A673 (cell line): ENCODE results near the gene TMEM164. TPM values are rescaled to one million over a fixed set of nuclear protein-coding genes. Genes with fewer than 3 reads are reported as not detected.

Experiments
- BruUV-seq: library from RNA; stranded (reverse); fragments of 400-500 nt; replicated peaks from 2 replicates; lab custom pipeline; 2021; lab: Mats Ljungman, UMichigan
- CTCF ChIA-PET: fragments of 300-600 bp; sonication (Branson Sonifier 250); formaldehyde crosslinking; loops from one replicate; lab custom pipeline; 2022; ENCODE audit warnings: antibody characterized with exemption; lab: Charles Lee
- POLR2A ChIA-PET: fragments of 300-600 bp; sonication (Branson Sonifier 250); formaldehyde crosslinking; loops from one replicate; lab custom pipeline; 2022; ENCODE audit warnings: antibody characterized with exemption; ENCODE audit not compliant: low non-redundant PET; lab: Charles Lee
- DNase-seq: peaks from one replicate; pipeline ENCODE4 v3.0.0-alpha.2; 2015; ENCODE audit warnings: low spot score
- H3K27ac ChIP-seq: fragments of 200-600 bp; sonication (generic); 2 replicates; pipeline ENCODE4 v1.5.1; 2016; ENCODE audit warnings: mixed run types, low read depth, mild to moderate bottlenecking, mixed read lengths, antibody characterized with exemption, low read length; ENCODE audit not compliant: poor library complexity, severe bottlenecking
- H3K27me3 ChIP-seq: fragments of 200-600 bp; sonication (generic); replicated peaks from 2 replicates; pipeline ENCODE4 v1.6.1; 2017; ENCODE audit warnings: mixed run types, low read depth, mild to moderate bottlenecking, mixed read lengths, antibody characterized with exemption, low read length; ENCODE audit not compliant: insufficient read depth, poor library complexity
- H3K36me3 ChIP-seq: fragments of 200-600 bp; sonication (generic); 2 replicates; pipeline ENCODE4 v1.6.1; 2016; ENCODE audit warnings: mixed run types, mild to moderate bottlenecking, mixed read lengths, antibody characterized with exemption, low read length; ENCODE audit not compliant: insufficient read depth, poor library complexity, severe bottlenecking
- H3K4me1 ChIP-seq: fragments of 200-600 bp; sonication (generic); 2 replicates; pipeline ENCODE4 v1.6.1; 2017; ENCODE audit warnings: mixed run types, mild to moderate bottlenecking, mixed read lengths, antibody characterized with exemption, low read length; ENCODE audit not compliant: insufficient read depth, poor library complexity, severe bottlenecking
- H3K4me3 ChIP-seq: fragments of 200-600 bp; sonication (generic); 2 replicates; pipeline ENCODE4 v1.5.1; 2016; ENCODE audit warnings: low read depth, mixed run types, mild to moderate bottlenecking, mixed read lengths, low read length; ENCODE audit not compliant: poor library complexity, severe bottlenecking
- H3K9me3 ChIP-seq: fragments of 200-600 bp; sonication (generic); 2 replicates; pipeline ENCODE4 v1.6.1; 2016; ENCODE audit warnings: mixed run types, low read depth, mild to moderate bottlenecking, mixed read lengths, antibody characterized with exemption, low read length; ENCODE audit not compliant: poor library complexity, severe bottlenecking
- CTCF ChIP-seq: fragments of 300-800, 200-600 bp; sonication (generic); conservative IDR thresholded peaks from 2 replicates; pipeline ENCODE4 v1.5.1; 2017; ENCODE audit warnings: low read depth, mild to moderate bottlenecking, antibody characterized with exemption, low read length, moderate library complexity, mixed read lengths
- EZH2 ChIP-seq: fragments of 200-600 bp; sonication (generic); IDR thresholded peaks from 2 replicates; pipeline ENCODE4 v1.6.1; 2017; ENCODE audit warnings: borderline replicate concordance, low read depth, mild to moderate bottlenecking, mixed read lengths, antibody characterized with exemption, low read length; ENCODE audit not compliant: poor library complexity, severe bottlenecking
- intact Hi-C: fragments of 100-400 bp; cut with micrococcal nuclease; formaldehyde crosslinking; loops from one replicate; pipeline ENCODE4 v1.10.0; 2022; ENCODE audit not compliant: unreplicated experiment
- total RNA-seq: library from RNA; stranded (reverse); gene quantifications from 2 replicates; pipeline ENCODE4 v1.2.3, GENCODE V29; 2021

TMEM164 gene
- total RNA-seq, 1 experiment from 2014 or later, result 26.5 TPM

DNA sequence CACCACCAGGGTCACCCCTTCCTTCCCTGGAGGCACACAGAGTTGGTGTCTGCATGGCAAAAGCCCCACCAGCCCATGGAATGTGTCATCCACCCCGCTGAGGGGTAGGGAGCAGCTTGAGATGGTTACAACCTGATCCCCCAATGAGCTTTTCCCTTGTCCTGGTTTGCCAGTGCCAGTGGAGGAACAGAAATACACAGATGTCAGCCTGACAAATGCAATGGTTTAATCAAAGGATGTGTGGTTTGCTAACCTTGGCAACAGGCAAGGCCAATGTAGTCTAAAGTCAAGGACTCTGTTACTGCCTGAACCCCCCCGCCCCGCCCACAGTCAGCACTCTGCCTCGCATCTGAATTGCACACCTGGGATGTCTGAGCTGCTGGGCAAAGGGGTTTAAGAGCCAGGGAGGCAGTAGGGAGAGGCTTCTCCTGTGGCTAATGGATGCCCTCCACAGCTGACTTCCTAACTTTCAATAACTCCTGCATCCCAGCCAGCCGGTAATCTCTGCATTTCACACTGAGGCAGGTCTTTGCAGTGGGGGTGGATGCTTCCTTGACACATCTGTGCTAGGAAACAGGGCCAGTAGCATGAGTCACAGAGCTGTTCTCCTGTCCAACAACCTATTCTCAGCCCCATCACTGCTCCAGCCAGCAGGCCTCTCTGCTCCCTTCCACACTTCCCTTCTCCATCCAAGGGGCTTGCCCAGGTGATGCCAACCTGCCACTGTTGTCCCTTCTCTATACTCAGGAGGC is 177.4 kb downstream of the TMEM164 start:
- no peak overlapping the region for H3K27ac ChIP-seq

DNA sequence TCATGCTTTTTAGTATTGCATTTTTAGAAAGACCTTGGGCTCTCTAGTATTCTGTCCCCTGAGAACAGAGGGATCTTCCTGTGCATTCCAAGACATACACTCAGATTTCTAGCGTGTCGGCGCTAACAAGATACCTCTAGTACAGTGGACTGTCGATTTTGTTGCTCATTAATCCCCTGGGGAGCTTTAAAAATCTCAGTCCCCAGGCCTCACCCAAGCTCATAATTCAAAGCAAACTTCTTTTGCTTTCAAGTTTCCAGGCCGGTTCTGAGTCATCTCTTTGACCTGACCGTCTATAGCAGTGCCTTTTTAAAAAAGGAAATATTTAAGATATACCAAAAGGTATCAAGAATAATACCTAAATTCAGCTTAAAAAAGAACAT is 178.0 kb downstream of the TMEM164 start:
- H3K27ac ChIP-seq, result no peak overlapping the region
- intact Hi-C loops, result no loop called here
- no peak overlapping the region for H3K4me3 ChIP-seq
- DNase-seq, result peak; percentile 52
- CTCF ChIA-PET, result no interaction called here
- POLR2A ChIA-PET, result no interaction called here
- H3K27me3 ChIP-seq, result no peaks in the 10 kb centered on the region
- BruUV-seq, result no TSS peak
- H3K36me3 ChIP-seq, result no peaks in the 10 kb centered on the region
- H3K9me3 ChIP-seq, result peaks cover under 1% of the 10 kb centered on the region
- H3K4me1 ChIP-seq, result peaks cover 12% of the 10 kb centered on the region
- TF ChIP-seq CTCF, result no peak
- no peak for TF ChIP-seq EZH2

More for the DNA sequence above, 177.4 kb downstream of the TMEM164 start:
- CTCF ChIA-PET, result no interaction called here
- H3K36me3 ChIP-seq, result no peaks in the 10 kb centered on the region
- POLR2A ChIA-PET, result no interaction called here
- intact Hi-C loops, result no loop called here
- no peaks in the 10 kb centered on the region for H3K27me3 ChIP-seq
- no TSS peak for BruUV-seq
- no peaks in the 10 kb centered on the region for H3K9me3 ChIP-seq
- DNase-seq, result no peak
- peaks cover 12% of the 10 kb centered on the region for H3K4me1 ChIP-seq
- no peak for TF ChIP-seq CTCF
- no peak for TF ChIP-seq EZH2
- no peak overlapping the region for H3K4me3 ChIP-seq

DNA sequence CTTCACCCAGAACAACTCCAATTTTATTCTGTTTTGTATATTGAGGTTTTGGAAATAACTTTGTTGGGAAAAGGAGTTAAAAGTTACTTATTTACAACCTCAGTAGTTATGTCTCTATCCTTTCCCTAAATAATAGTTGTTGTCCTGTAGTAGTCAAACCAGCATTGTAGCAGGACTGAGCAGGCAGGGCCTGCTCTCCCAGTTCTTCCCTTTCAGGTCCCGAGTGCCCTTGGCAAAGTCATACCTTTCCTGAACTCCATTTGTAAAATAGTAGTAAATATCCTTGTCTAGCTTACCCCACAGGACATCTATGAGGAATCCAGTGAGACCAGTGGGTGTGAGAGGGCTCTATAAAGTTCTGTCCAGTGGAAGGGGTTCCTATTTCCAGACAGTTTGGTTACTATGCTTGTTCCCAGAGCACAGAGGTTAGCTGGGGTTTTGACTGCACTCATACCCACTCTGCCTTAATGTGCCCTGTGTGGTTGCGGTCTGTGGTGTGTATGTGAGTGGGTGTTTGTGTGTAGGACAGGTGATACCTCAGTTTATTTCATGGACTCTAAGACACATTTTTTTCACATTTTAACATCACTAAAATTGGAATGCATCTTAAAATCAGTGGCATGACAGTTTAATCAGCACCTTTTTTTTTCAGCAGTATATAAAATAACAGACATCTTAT is 178.7 kb downstream of the TMEM164 start:
- CTCF ChIA-PET, result no interaction called here
- no peaks in the 10 kb centered on the region for H3K36me3 ChIP-seq
- POLR2A ChIA-PET, result no interaction called here
- H3K9me3 ChIP-seq, result peaks cover 7% of the 10 kb centered on the region
- no peak for TF ChIP-seq EZH2
- no TSS peak for BruUV-seq
- no peak for DNase-seq
- H3K4me3 ChIP-seq, result no peak overlapping the region
- intact Hi-C loops, result no loop called here
- no peaks in the 10 kb centered on the region for H3K27me3 ChIP-seq
- no peak overlapping the region for H3K27ac ChIP-seq
- peaks cover 12% of the 10 kb centered on the region for H3K4me1 ChIP-seq
